Hepatic stellate cell (primary cell): ENCODE data around the gene HCK.

Source experiments
- DNase-seq: peaks from one replicate; pipeline ENCODE4 v3.0.0; 2011; ENCODE audit warnings: low spot score

The HCK gene

DNA sequence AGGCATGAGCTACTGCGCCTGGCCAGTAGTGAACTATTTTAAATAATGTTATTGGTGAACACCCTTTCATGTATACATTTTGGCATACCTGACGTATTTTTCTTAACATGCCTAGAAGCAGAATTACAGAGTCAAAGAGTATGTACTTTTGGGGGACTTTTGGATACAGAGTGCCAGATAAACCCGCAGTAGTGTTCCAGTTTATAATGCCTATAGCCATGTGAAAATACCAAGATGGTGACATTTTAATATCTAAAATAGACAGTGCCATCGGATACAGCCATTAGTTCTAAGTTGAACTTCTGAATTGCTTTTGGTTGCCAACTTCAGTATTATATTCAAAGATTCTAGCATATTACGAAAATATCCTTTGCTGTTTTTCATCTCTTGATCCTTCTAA lies 77.8 kb downstream of the HCK start:
- no peak for DNase-seq

DNA sequence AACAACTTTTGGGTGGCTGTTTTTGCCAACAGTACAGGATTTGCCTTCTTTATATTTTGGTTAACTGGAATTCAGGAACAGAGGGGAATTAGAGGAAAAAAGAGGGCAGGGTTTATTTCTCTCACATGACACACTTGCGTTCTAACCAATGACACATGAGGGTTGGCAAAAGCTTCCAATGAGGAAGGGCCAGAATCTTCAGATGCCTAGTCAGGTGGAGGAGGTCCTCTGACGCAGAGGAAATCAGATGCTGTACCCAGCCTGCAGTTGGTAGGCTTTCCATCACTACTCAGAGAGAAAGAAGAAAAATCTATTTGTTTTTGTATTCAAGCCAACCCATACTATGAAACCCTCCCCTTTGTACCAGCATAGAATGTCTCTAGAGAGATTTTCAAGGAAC lies 78.3 kb downstream of the HCK start:
- DNase-seq = no peak

DNA sequence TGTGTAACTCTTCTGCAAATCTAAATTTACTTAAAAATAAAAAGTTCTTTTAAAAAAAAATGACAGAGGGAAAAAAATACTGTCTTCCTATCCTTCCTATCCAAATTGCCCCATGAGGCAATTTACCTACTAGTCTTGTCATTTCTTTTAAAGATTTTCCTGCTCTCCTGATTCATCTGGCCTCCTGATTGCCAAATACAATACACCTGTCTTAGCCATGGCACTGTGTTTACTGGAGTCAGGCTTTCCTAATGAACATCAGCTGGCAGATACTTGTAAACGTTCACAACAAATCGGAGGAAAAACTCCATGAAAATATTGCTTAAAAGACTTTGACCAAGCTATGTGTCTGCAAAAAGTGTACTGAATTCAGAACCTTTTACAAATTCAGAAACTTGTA lies 78.9 kb downstream of the HCK start:
- DNase-seq = no peak

GRCh38 chr20:32132911-32133549 lies 81.0 kb downstream of the HCK start:
- DNase-seq = no peak

- no peak for DNase-seq
Observed at GRCh38 chr20:32134026-32134425, 82.0 kb downstream of the HCK start.

DNA sequence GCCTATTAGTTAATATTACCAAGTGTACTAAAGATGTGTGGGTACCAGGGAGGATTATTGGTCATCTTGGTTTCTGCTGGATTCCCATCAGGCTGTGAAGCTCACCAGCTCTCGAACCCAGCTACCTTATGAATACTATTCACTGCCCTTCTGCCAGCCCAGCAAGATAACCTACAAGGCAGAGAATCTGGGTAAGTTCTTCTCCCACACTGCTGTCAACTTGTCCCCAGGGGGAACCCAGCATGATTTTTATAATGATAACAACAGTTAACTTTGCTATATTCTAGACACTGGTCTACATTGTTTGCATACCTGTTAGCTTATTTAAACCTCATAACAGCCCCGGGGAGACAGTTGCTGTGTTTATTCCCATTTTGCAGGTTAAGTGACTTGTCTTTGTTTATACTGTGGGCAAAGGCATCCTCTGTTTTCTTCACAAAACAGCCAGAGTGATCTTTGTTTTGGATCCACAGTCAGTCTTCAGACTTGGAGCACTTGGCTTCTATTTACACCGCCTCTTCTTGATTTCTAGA lies 84.0 kb downstream of the HCK start:
- DNase-seq = no peak

DNA sequence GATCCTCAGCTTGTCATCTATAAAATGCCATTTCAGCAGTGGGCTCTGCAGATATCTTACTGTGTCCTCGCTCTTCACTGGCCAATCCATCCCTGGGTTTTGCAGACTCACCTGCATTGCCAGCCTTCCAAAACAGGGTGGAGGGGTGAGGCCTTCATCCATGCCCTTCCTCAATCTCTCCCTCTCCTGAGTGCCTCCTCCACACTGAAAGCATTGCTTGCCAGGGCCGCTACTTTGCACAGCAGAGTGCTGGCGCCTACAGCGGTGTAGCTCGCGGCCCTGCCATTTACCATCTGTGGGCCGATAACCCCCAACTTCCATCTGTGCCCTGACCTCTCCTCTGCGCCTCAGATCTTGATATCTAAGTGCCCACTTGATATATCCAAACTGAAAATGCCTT lies 86.9 kb downstream of the HCK start:
- no peak for DNase-seq

DNA sequence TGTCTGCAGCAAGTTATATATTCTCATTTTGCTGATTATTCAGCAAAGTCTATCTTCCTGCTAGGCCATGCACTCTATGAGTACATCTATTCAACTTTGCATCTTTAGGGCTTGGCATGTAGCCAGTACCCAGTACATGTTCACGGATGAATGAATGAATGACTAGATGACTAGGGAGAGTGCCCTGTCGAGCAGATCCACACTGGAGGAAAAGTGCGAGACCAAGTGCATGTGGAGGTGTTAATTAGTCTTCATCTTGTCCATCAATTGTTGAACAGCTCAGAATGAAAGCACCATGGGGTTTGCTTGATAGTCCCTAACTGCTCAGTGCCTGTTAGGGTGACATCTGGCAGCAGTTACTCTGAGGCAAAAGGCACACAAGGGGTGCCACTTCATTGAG lies 87.9 kb downstream of the HCK start:
- DNase-seq = no peak

- DNase-seq = no peak
Observed at GRCh38 chr20:32140603-32141002, 88.6 kb downstream of the HCK start.

- DNase-seq = no peak
Observed at GRCh38 chr20:32141465-32141980, 89.5 kb downstream of the HCK start.

- DNase-seq = no peak
Observed at GRCh38 chr20:32142088-32142487, 90.0 kb downstream of the HCK start.

DNA sequence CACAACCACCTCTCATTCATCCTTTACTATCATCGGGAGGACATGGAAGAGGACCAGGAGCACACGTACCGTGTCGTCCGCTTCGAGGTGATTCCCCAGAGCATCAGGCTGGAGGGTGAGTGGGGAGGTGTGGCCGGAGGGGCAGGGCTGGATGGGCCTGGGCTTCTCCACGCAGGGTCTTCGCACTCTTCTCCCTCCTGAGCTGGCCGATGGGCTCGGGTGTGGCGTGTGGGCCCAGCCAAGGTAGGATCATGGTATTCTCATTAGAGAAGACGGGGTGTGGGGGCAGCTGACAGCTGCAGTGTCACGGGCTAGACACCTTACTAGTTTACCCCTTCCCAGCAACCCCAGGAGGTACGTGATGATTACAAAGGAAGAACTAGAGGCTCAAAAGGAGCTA lies 90.9 kb downstream of the HCK start:
- DNase-seq = no peak

DNA sequence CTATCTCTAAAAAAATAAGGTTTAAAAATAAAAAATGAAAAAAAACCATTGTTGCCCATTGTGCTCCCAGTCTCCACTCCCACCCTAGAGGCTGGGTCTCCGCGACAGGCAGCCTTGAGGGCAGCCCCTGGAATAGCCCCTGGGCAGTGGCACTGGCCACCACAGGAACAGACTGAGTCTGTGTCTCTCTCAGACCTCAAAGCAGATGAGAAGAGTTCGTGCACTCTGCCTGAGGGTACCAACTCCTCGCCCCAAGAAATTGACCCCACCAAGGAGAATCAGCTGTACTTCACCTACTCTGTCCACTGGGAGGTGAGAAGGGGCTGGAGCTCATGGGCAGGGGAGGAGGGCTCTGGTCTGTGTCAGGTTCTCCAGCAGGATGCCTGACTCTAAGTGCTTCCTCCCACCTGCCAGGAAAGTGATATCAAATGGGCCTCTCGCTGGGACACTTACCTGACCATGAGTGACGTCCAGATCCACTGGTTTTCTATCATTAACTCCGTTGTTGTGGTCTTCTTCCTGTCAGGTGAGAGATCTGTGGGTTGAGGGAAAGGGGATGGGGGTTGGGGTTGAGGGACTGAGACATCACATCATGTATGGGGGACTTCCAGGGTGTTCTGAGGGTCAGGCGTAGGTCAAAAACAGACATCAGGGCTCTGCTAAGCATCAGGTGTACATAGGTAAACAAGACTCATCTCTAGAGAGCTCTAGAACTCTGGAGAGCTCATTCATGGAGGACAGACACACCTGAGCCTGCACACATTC lies 93.0 kb downstream of the HCK start:
- DNase-seq = no peak

- no peak for DNase-seq
Observed at GRCh38 chr20:32149566-32150170, 97.6 kb downstream of the HCK start.

GRCh38 chr20:32150291-32150848 lies 98.3 kb downstream of the HCK start:
- DNase-seq = no peak
